Muscle of back (tissue), 11 donors: ENCODE data around the gene PPP2R2D. TPM values are rescaled to one million over a fixed set of nuclear protein-coding genes. Genes with fewer than 3 reads are reported as not detected.
A peak's percentile ranks its signal among the peaks of the same experiment; 100 is the strongest.

Source experiments
- DNase-seq, 3 donors: peaks; one replicate each; pipeline versions ENCODE4 v3.0.0 to v3.0.0-alpha.2; 2013
- polyA plus RNA-seq, 10 donors: library from polyadenylated mRNA; unstranded; fragments of 120-200 nt; gene quantifications; one replicate each; pipeline ENCODE4 v1.2.1, GENCODE V29; 2013; ENCODE audit not compliant: insufficient read length in 10 of 10

Gene PPP2R2D
- polyA plus RNA-seq, 10 donors: 26.7 to 33.1 (median 30.2) TPM

- DNase-seq: peak in 2 of 3 donors; percentile 58 to 66
Observed at GRCh38 chr10:131885391-131886165, 15.2 kb upstream of the PPP2R2D start.

- DNase-seq: no peak
Observed at GRCh38 chr10:131886237-131886636, 14.6 kb upstream of the PPP2R2D start.

- no peak for DNase-seq
Observed at GRCh38 chr10:131888186-131888604, 12.6 kb upstream of the PPP2R2D start.

GRCh38 chr10:131889755-131890154 lies 11.1 kb upstream of the PPP2R2D start:
- no peak for DNase-seq

- no peak for DNase-seq
Observed at GRCh38 chr10:131890276-131891195, 10.3 kb upstream of the PPP2R2D start.

- no peak for DNase-seq
Observed at GRCh38 chr10:131891196-131891928, 9.4 kb upstream of the PPP2R2D start.

GRCh38 chr10:131891929-131892805 lies 8.6 kb upstream of the PPP2R2D start:
- DNase-seq: no peak

GRCh38 chr10:131892806-131893675 lies 7.8 kb upstream of the PPP2R2D start:
- DNase-seq: no peak

GRCh38 chr10:131895116-131895515 lies 5.7 kb upstream of the PPP2R2D start:
- DNase-seq: no peak

- DNase-seq: no peak
Observed at GRCh38 chr10:131896403-131896802, 4.4 kb upstream of the PPP2R2D start.

- DNase-seq: no peak
Observed at GRCh38 chr10:131897297-131897899, 3.4 kb upstream of the PPP2R2D start.

- DNase-seq: no peak
Observed at GRCh38 chr10:131898061-131898460, 2.7 kb upstream of the PPP2R2D start.

- DNase-seq: no peak
Observed at GRCh38 chr10:131898713-131899112, 2.1 kb upstream of the PPP2R2D start.

- no peak for DNase-seq
Observed at GRCh38 chr10:131899116-131899690, 1.6 kb upstream of the PPP2R2D start.

- no peak for DNase-seq
Observed at GRCh38 chr10:131899695-131900349, 986 bp upstream of the PPP2R2D start.

GRCh38 chr10:131901181-131901829 lies 497 bp downstream of the PPP2R2D start:
- DNase-seq: peak in 2 of 3 donors; percentile 43 to 76

GRCh38 chr10:131902211-131902610 lies 1.4 kb downstream of the PPP2R2D start:
- DNase-seq: no peak

GRCh38 chr10:131902691-131903090 lies 1.9 kb downstream of the PPP2R2D start:
- DNase-seq: no peak
